Measurements from ENCODE around the gene TXLNG. TPM values are rescaled to one million over a fixed set of nuclear protein-coding genes. Genes with fewer than 3 reads are reported as not detected.

TXLNG gene
- total RNA-seq: 5.7 TPM

- H3K36me3 ChIP-seq (ENCODE audit: control insufficient read depth in 3 of 3, insufficient read depth in 3 of 3, low read length in 3 of 3): peaks cover 2 to 7% (median 2%) of the 10 kb centered on the region in 3 donors
- H3K4me1 ChIP-seq (ENCODE audit: control insufficient read depth in 3 of 3, insufficient read depth in 3 of 3, low read length in 3 of 3): peaks cover 2 to 5% (median 5%) of the 10 kb centered on the region in 3 donors
- no peaks in the 10 kb centered on the region for H3K9me3 ChIP-seq (ENCODE audit: control insufficient read depth in 3 of 3, low read length in 3 of 3)
- H3K9ac ChIP-seq (ENCODE audit: low read depth in 1 of 3, low read length in 3 of 3): peak within 1 kb of the TSS; percentile 69 to 89 (median 83)
- peak within 1 kb of the TSS; percentile 92 for H3K27ac ChIP-seq (ENCODE audit: low read depth, low read length)
- no peaks in the 10 kb centered on the region for H3K27me3 ChIP-seq (ENCODE audit: control insufficient read depth in 3 of 3, insufficient read depth in 3 of 3, low read length in 3 of 3)
- H3K4me3 ChIP-seq (ENCODE audit: low read length in 3 of 3): peak within 1 kb of the TSS; percentile 80 to 83 (median 81)
These were observed at the start of gene TXLNG for GRCh38 chrX:16786139-16786790. Gene TXLNG (plus strand): TSS chrX:16786466. CDS start chrX:16786488, 22 bp downstream.

GRCh38 chrX:16737024-16737423 lies 49.2 kb upstream of the TXLNG start:
- H3K4me3 ChIP-seq (ENCODE audit: low read length in 3 of 3): no peak overlapping the region
- no peak overlapping the region for H3K9ac ChIP-seq (ENCODE audit: low read depth in 1 of 3, low read length in 3 of 3)
- H3K27me3 ChIP-seq (ENCODE audit: control insufficient read depth in 3 of 3, insufficient read depth in 3 of 3, low read length in 3 of 3): no peaks in the 10 kb centered on the region
- no peak overlapping the region for H3K27ac ChIP-seq (ENCODE audit: low read depth, low read length)
- H3K4me1 ChIP-seq (ENCODE audit: control insufficient read depth in 3 of 3, insufficient read depth in 3 of 3, low read length in 3 of 3): no peaks in the 10 kb centered on the region
- no peaks in the 10 kb centered on the region for H3K9me3 ChIP-seq (ENCODE audit: control insufficient read depth in 3 of 3, low read length in 3 of 3)
- H3K36me3 ChIP-seq (ENCODE audit: control insufficient read depth in 3 of 3, insufficient read depth in 3 of 3, low read length in 3 of 3): peaks cover 11 to 34% (median 15%) of the 10 kb centered on the region in 3 donors

- Histone ChIP-seq H3K9ac (ENCODE audit: low read depth in 1 of 3, low read length in 3 of 3) (no peak overlapping the region), H3K4me1 (ENCODE audit: control insufficient read depth in 3 of 3, insufficient read depth in 3 of 3, low read length in 3 of 3) (no peaks in the 10 kb centered on the region), H3K9me3 (ENCODE audit: control insufficient read depth in 3 of 3, low read length in 3 of 3) (no peaks in the 10 kb centered on the region), H3K4me3 (ENCODE audit: low read length in 3 of 3) (no peak overlapping the region), H3K27me3 (ENCODE audit: control insufficient read depth in 3 of 3, insufficient read depth in 3 of 3, low read length in 3 of 3) (no peaks in the 10 kb centered on the region), H3K36me3 (ENCODE audit: control insufficient read depth in 3 of 3, insufficient read depth in 3 of 3, low read length in 3 of 3) (peaks cover 20 to 50% (median 25%) of the 10 kb centered on the region in 3 donors), H3K27ac (ENCODE audit: low read depth, low read length) (no peak overlapping the region)
These were observed 46.7 kb upstream of the TXLNG start for GRCh38 chrX:16739574-16739973.

GRCh38 chrX:16743604-16744325 lies 42.5 kb upstream of the TXLNG start:
- H3K4me3 ChIP-seq (ENCODE audit: low read length in 3 of 3): no peak overlapping the region

GRCh38 chrX:16745102-16745501 lies 41.2 kb upstream of the TXLNG start:
- Histone ChIP-seq H3K36me3 (ENCODE audit: control insufficient read depth in 3 of 3, insufficient read depth in 3 of 3, low read length in 3 of 3) (peaks cover 13 to 50% (median 23%) of the 10 kb centered on the region in 3 donors), H3K4me1 (ENCODE audit: control insufficient read depth in 3 of 3, insufficient read depth in 3 of 3, low read length in 3 of 3) (no peaks in the 10 kb centered on the region), H3K4me3 (ENCODE audit: low read length in 3 of 3) (no peak overlapping the region), H3K27me3 (ENCODE audit: control insufficient read depth in 3 of 3, insufficient read depth in 3 of 3, low read length in 3 of 3) (no peaks in the 10 kb centered on the region), H3K9me3 (ENCODE audit: control insufficient read depth in 3 of 3, low read length in 3 of 3) (no peaks in the 10 kb centered on the region), H3K9ac (ENCODE audit: low read depth in 1 of 3, low read length in 3 of 3) (no peak overlapping the region), H3K27ac (ENCODE audit: low read depth, low read length) (no peak overlapping the region)

More at GRCh38 chrX:16743604-16744325, 42.5 kb upstream of the TXLNG start:
- H3K36me3 ChIP-seq (ENCODE audit: control insufficient read depth in 3 of 3, insufficient read depth in 3 of 3, low read length in 3 of 3): peaks cover 13 to 47% (median 23%) of the 10 kb centered on the region in 3 donors
- no peak overlapping the region for H3K9ac ChIP-seq (ENCODE audit: low read depth in 1 of 3, low read length in 3 of 3)
- no peak overlapping the region for H3K27ac ChIP-seq (ENCODE audit: low read depth, low read length)
- no peaks in the 10 kb centered on the region for H3K9me3 ChIP-seq (ENCODE audit: control insufficient read depth in 3 of 3, low read length in 3 of 3)
- no peaks in the 10 kb centered on the region for H3K27me3 ChIP-seq (ENCODE audit: control insufficient read depth in 3 of 3, insufficient read depth in 3 of 3, low read length in 3 of 3)
- no peaks in the 10 kb centered on the region for H3K4me1 ChIP-seq (ENCODE audit: control insufficient read depth in 3 of 3, insufficient read depth in 3 of 3, low read length in 3 of 3)

GRCh38 chrX:16745659-16746058 lies 40.6 kb upstream of the TXLNG start:
- Histone ChIP-seq H3K9me3 (ENCODE audit: control insufficient read depth in 3 of 3, low read length in 3 of 3) (no peaks in the 10 kb centered on the region), H3K36me3 (ENCODE audit: control insufficient read depth in 3 of 3, insufficient read depth in 3 of 3, low read length in 3 of 3) (peaks cover 14 to 53% (median 27%) of the 10 kb centered on the region in 3 donors)

GRCh38 chrX:16748425-16748824 lies 37.8 kb upstream of the TXLNG start:
- no peaks in the 10 kb centered on the region for H3K4me1 ChIP-seq (ENCODE audit: control insufficient read depth in 3 of 3, insufficient read depth in 3 of 3, low read length in 3 of 3)
- no peak overlapping the region for H3K9ac ChIP-seq (ENCODE audit: low read depth in 1 of 3, low read length in 3 of 3)
- peaks cover 11 to 50% (median 25%) of the 10 kb centered on the region in 3 donors for H3K36me3 ChIP-seq (ENCODE audit: control insufficient read depth in 3 of 3, insufficient read depth in 3 of 3, low read length in 3 of 3)
- no peak overlapping the region for H3K4me3 ChIP-seq (ENCODE audit: low read length in 3 of 3)
- no peaks in the 10 kb centered on the region for H3K9me3 ChIP-seq (ENCODE audit: control insufficient read depth in 3 of 3, low read length in 3 of 3)
- H3K27ac ChIP-seq (ENCODE audit: low read depth, low read length): no peak overlapping the region
- H3K27me3 ChIP-seq (ENCODE audit: control insufficient read depth in 3 of 3, insufficient read depth in 3 of 3, low read length in 3 of 3): no peaks in the 10 kb centered on the region

More at GRCh38 chrX:16745659-16746058, 40.6 kb upstream of the TXLNG start:
- Histone ChIP-seq H3K9ac (ENCODE audit: low read depth in 1 of 3, low read length in 3 of 3) (no peak overlapping the region), H3K27ac (ENCODE audit: low read depth, low read length) (no peak overlapping the region), H3K4me3 (ENCODE audit: low read length in 3 of 3) (no peak overlapping the region), H3K27me3 (ENCODE audit: control insufficient read depth in 3 of 3, insufficient read depth in 3 of 3, low read length in 3 of 3) (no peaks in the 10 kb centered on the region), H3K4me1 (ENCODE audit: control insufficient read depth in 3 of 3, insufficient read depth in 3 of 3, low read length in 3 of 3) (no peaks in the 10 kb centered on the region)

- Histone ChIP-seq H3K27ac (ENCODE audit: low read depth, low read length) (no peak overlapping the region), H3K27me3 (ENCODE audit: control insufficient read depth in 3 of 3, insufficient read depth in 3 of 3, low read length in 3 of 3) (no peaks in the 10 kb centered on the region), H3K36me3 (ENCODE audit: control insufficient read depth in 3 of 3, insufficient read depth in 3 of 3, low read length in 3 of 3) (peaks cover 2 to 48% (median 19%) of the 10 kb centered on the region in 3 donors), H3K4me1 (ENCODE audit: control insufficient read depth in 3 of 3, insufficient read depth in 3 of 3, low read length in 3 of 3) (no peaks in the 10 kb centered on the region), H3K9ac (ENCODE audit: low read depth in 1 of 3, low read length in 3 of 3) (no peak overlapping the region), H3K4me3 (ENCODE audit: low read length in 3 of 3) (no peak overlapping the region), H3K9me3 (ENCODE audit: control insufficient read depth in 3 of 3, low read length in 3 of 3) (no peaks in the 10 kb centered on the region)
These were observed 36.1 kb upstream of the TXLNG start for GRCh38 chrX:16750136-16750535.

GRCh38 chrX:16754019-16754418 lies 32.2 kb upstream of the TXLNG start:
- Histone ChIP-seq H3K4me1 (ENCODE audit: control insufficient read depth in 3 of 3, insufficient read depth in 3 of 3, low read length in 3 of 3) (no peaks in the 10 kb centered on the region), H3K4me3 (ENCODE audit: low read length in 3 of 3) (no peak overlapping the region), H3K36me3 (ENCODE audit: control insufficient read depth in 3 of 3, insufficient read depth in 3 of 3, low read length in 3 of 3) (peaks cover 4 to 45% (median 19%) of the 10 kb centered on the region in 3 donors)

GRCh38 chrX:16756724-16757123 lies 29.5 kb upstream of the TXLNG start:
- Histone ChIP-seq H3K27ac (ENCODE audit: low read depth, low read length) (no peak overlapping the region), H3K9me3 (ENCODE audit: control insufficient read depth in 3 of 3, low read length in 3 of 3) (no peaks in the 10 kb centered on the region), H3K36me3 (ENCODE audit: control insufficient read depth in 3 of 3, insufficient read depth in 3 of 3, low read length in 3 of 3) (peaks cover 4 to 40% (median 16%) of the 10 kb centered on the region in 3 donors), H3K4me3 (ENCODE audit: low read length in 3 of 3) (no peak overlapping the region), H3K9ac (ENCODE audit: low read depth in 1 of 3, low read length in 3 of 3) (no peak overlapping the region), H3K4me1 (ENCODE audit: control insufficient read depth in 3 of 3, insufficient read depth in 3 of 3, low read length in 3 of 3) (no peaks in the 10 kb centered on the region), H3K27me3 (ENCODE audit: control insufficient read depth in 3 of 3, insufficient read depth in 3 of 3, low read length in 3 of 3) (no peaks in the 10 kb centered on the region)

More at GRCh38 chrX:16754019-16754418, 32.2 kb upstream of the TXLNG start:
- H3K27me3 ChIP-seq (ENCODE audit: control insufficient read depth in 3 of 3, insufficient read depth in 3 of 3, low read length in 3 of 3): no peaks in the 10 kb centered on the region
- H3K27ac ChIP-seq (ENCODE audit: low read depth, low read length): no peak overlapping the region
- H3K9ac ChIP-seq (ENCODE audit: low read depth in 1 of 3, low read length in 3 of 3): no peak overlapping the region
- no peaks in the 10 kb centered on the region for H3K9me3 ChIP-seq (ENCODE audit: control insufficient read depth in 3 of 3, low read length in 3 of 3)
